ENCODE data around the gene GLYATL1B. TPM values are rescaled to one million over a fixed set of nuclear protein-coding genes. Genes with fewer than 3 reads are reported as not detected.
"Not testable (repeated sequence)": the region's sequence is repeated elsewhere in the genome, so short reads cannot be mapped to it uniquely, and the experiment has no call there.

GLYATL1B gene
- total and polyA plus RNA-seq, 3 donors from 2014 or later: not detected

- H3K27ac ChIP-seq; H3K27me3 ChIP-seq; H3K4me1 ChIP-seq; H3K9me3 ChIP-seq; intact Hi-C loops (cut with DNase I; ENCODE audit: low total_unique reads); H3K36me3 ChIP-seq (ENCODE audit: low read depth, missing control alignments): not testable (repeated sequence)
- WGBS, 2 donors: 4 to 6% methylated on average over 22 to 27 of the region's 27 CpGs
- peak overlapping the region; percentile 31 to 54 for H3K4me3 ChIP-seq
- peak; percentile 88 for DNase-seq
- peak; percentile 68 to 86 (median 76) for TF ChIP-seq CTCF (IDR thresholded peaks at IDR 0.05)
Observed at GRCh38 chr11:59058120-59059033, 27.7 kb upstream of the GLYATL1B start.

- H3K36me3 ChIP-seq (ENCODE audit: low read depth, missing control alignments); H3K9me3 ChIP-seq; H3K27ac ChIP-seq; intact Hi-C loops (cut with DNase I; ENCODE audit: low total_unique reads); H3K4me3 ChIP-seq; H3K4me1 ChIP-seq; H3K27me3 ChIP-seq; DNase-seq: not testable (repeated sequence)
- WGBS, 2 donors: 77% methylated on average over 3 of the region's 3 CpGs
Observed at GRCh38 chr11:59060096-59060495, 26.0 kb upstream of the GLYATL1B start.

- DNase-seq: peak; percentile 37
- intact Hi-C loops (cut with DNase I; ENCODE audit: low total_unique reads): no loop called here
- Histone ChIP-seq H3K36me3 (ENCODE audit: low read depth, missing control alignments) (no peaks in the 10 kb centered on the region), H3K4me3 (peak overlapping the region; percentile 2 to 36), H3K9me3 (no peaks in the 10 kb centered on the region), H3K27me3 (no peaks in the 10 kb centered on the region), H3K4me1 (no peaks in the 10 kb centered on the region), H3K27ac (no peak overlapping the region)
- WGBS, 2 donors: 35 to 42% methylated on average over 45 to 56 of the region's 56 CpGs
- TF ChIP-seq CTCF (IDR thresholded peaks at IDR 0.05) (no peak), POLR2A (IDR thresholded peaks at IDR 0.05) (no peak)
Observed at GRCh38 chr11:59062602-59063529, 23.2 kb upstream of the GLYATL1B start.

GRCh38 chr11:59063996-59064727, 21.9 kb upstream of the GLYATL1B start:
- intact Hi-C loops (cut with DNase I; ENCODE audit: low total_unique reads); H3K27me3 ChIP-seq; H3K36me3 ChIP-seq (ENCODE audit: low read depth, missing control alignments); H3K4me3 ChIP-seq; H3K9me3 ChIP-seq; H3K27ac ChIP-seq; H3K4me1 ChIP-seq; DNase-seq: not testable (repeated sequence)
- WGBS, 2 donors: 49 to 69% methylated on average over 14 of the region's 14 CpGs

GRCh38 chr11:59069087-59069486, 17.0 kb upstream of the GLYATL1B start:
- intact Hi-C loops (cut with DNase I; ENCODE audit: low total_unique reads): no loop called here
- WGBS, 2 donors: 88% methylated on average over 1 of the region's 1 CpG
- no peak for TF ChIP-seq CTCF (IDR thresholded peaks at IDR 0.05)
- no peak for TF ChIP-seq POLR2A (IDR thresholded peaks at IDR 0.05)
- H3K27me3 ChIP-seq: no peaks in the 10 kb centered on the region
- H3K4me1 ChIP-seq: no peaks in the 10 kb centered on the region
- no peak overlapping the region for H3K27ac ChIP-seq
- H3K36me3 ChIP-seq (ENCODE audit: low read depth, missing control alignments): no peaks in the 10 kb centered on the region
- H3K9me3 ChIP-seq: no peaks in the 10 kb centered on the region
- H3K4me3 ChIP-seq: no peak overlapping the region
- DNase-seq: no peak
